Measurements from ENCODE around the gene ATXN7L1.

Gene ATXN7L1

DNA sequence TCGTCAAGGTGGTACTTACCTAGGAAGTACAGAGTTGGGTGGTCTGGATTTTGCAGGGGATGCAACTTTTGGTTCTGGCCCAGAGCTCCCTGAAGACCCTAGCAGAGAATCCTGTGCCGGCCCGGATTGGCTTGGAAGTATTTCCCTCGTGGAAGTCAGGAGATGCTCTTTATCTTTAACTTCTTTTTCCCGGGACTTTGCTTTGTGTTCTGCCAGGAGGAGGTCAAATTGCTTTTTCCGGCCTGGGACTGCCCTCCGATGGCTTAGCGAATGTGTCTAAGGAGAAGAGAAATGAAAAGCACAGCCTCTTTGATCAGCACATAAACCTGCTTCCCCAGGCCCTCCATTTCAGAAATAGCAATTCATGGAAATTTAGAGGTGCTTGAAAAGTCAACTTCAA is 238.1 kb downstream of the ATXN7L1 start:
- no peaks in the 10 kb centered on the region for H3K4me1 ChIP-seq (ENCODE audit: control insufficient read depth, insufficient read depth, low read length)
- H3K36me3 ChIP-seq (ENCODE audit: control insufficient read depth in 2 of 2, insufficient read depth in 1 of 2, low read length in 2 of 2) = peaks cover 0 to 12% of the 10 kb centered on the region in 2 experiments; a peak in 1 of 3 replicates
- TF ChIP-seq ZNF704 (tag by site-specific recombination; IDR thresholded peaks at IDR 0.05) = no peak
- no peak for TF ChIP-seq ZNF600 (tag by site-specific recombination; IDR thresholded peaks at IDR 0.05)
- no peaks in the 10 kb centered on the region for H3K9me3 ChIP-seq (ENCODE audit: control insufficient read depth, insufficient read depth, low read depth, low read length)
- H3K27ac ChIP-seq (ENCODE audit: extremely low read depth, low read depth, low read length) = no peak overlapping the region
- H3K4me3 ChIP-seq (ENCODE audit: low read depth, low read length) = no peak overlapping the region
- ChIA-PET POLR2A (no interaction called here), CTCF (no interaction called here)

DNA sequence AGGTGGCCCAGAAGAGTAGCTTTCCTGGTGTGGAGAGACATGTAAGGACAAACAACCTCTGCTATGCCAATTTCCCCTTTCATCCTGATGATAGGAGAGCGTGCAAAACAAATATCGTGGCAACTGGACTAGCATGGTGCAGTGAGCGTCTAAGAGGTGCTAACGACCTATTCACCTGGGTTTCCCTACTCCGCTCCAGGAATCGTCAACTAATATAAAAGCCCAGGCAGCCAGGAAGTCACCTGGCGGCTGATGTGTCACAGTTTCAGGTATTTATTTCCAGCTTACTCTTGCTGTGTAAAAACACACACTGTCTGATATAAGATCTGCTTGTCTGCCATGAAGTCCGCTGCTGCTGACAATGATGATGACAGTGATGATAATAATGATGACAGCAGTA is 238.6 kb downstream of the ATXN7L1 start:
- TF ChIP-seq ZNF837 (tag by site-specific recombination; IDR thresholded peaks at IDR 0.05) (no peak), MYNN (tag by site-specific recombination; IDR thresholded peaks at IDR 0.05; ENCODE audit: borderline replicate concordance) (no peak), HIC1 (tag by site-specific recombination; IDR thresholded peaks at IDR 0.05) (no peak), OSR2 (tag by site-specific recombination; IDR thresholded peaks at IDR 0.05) (no peak), ZBTB20 (tag by site-specific recombination; IDR thresholded peaks at IDR 0.05) (no peak), ZNF548 (tag by site-specific recombination; IDR thresholded peaks at IDR 0.05) (no peak), ZNF350 (tag by site-specific recombination; IDR thresholded peaks at IDR 0.05) (no peak), ZNF423 (tag by site-specific recombination; IDR thresholded peaks at IDR 0.05) (no peak), ZNF274 (IDR thresholded peaks at IDR 0.05; ENCODE audit: low read length) (no peak), ZNF274 (tag by site-specific recombination; IDR thresholded peaks at IDR 0.05; ENCODE audit: borderline replicate concordance) (no peak), ZNF157 (tag by site-specific recombination; IDR thresholded peaks at IDR 0.05) (no peak)
- CTCF ChIA-PET = no interaction called here
- POLR2A ChIA-PET = no interaction called here
- peaks cover 0 to 12% of the 10 kb centered on the region in 2 experiments; a peak in 1 of 3 replicates for H3K36me3 ChIP-seq (ENCODE audit: control insufficient read depth in 2 of 2, insufficient read depth in 1 of 2, low read length in 2 of 2)
- no peak overlapping the region for H3K4me3 ChIP-seq (ENCODE audit: low read depth, low read length)
- no peaks in the 10 kb centered on the region for H3K4me1 ChIP-seq (ENCODE audit: control insufficient read depth, insufficient read depth, low read length)
- H3K9me3 ChIP-seq (ENCODE audit: control insufficient read depth, insufficient read depth, low read depth, low read length) = no peaks in the 10 kb centered on the region
- no peak overlapping the region for H3K27ac ChIP-seq (ENCODE audit: extremely low read depth, low read depth, low read length)

GRCh38 chr7:105636982-105637381 is 239.4 kb downstream of the ATXN7L1 start:
- POLR2A ChIA-PET = no interaction called here
- Histone ChIP-seq H3K36me3 (ENCODE audit: control insufficient read depth in 2 of 2, insufficient read depth in 1 of 2, low read length in 2 of 2) (peaks cover 0 to 12% of the 10 kb centered on the region in 2 experiments; a peak in 1 of 3 replicates), H3K4me1 (ENCODE audit: control insufficient read depth, insufficient read depth, low read length) (no peaks in the 10 kb centered on the region), H3K27ac (ENCODE audit: extremely low read depth, low read depth, low read length) (no peak overlapping the region), H3K9me3 (ENCODE audit: control insufficient read depth, insufficient read depth, low read depth, low read length) (no peaks in the 10 kb centered on the region), H3K4me3 (ENCODE audit: low read depth, low read length) (no peak overlapping the region)
- CTCF ChIA-PET = no interaction called here
- TF ChIP-seq KLF9 (tag by site-specific recombination; IDR thresholded peaks at IDR 0.05; ENCODE audit: low read depth) (no peak), ZNF426 (tag by site-specific recombination; IDR thresholded peaks at IDR 0.05) (no peak), ZNF433 (tag by site-specific recombination; IDR thresholded peaks at IDR 0.05; ENCODE audit: low read depth) (no peak), ZNF19 (tag by site-specific recombination; IDR thresholded peaks at IDR 0.05; ENCODE audit: low read depth) (no peak), ZNF341 (tag by site-specific recombination; IDR thresholded peaks at IDR 0.05; ENCODE audit: low read depth) (no peak), CTCF (tag by site-specific recombination; IDR thresholded peaks at IDR 0.05) (no peak), HOXD13 (CRISPR knock-in tag; IDR thresholded peaks at IDR 0.05; ENCODE audit: borderline replicate concordance) (no peak), ZNF704 (tag by site-specific recombination; IDR thresholded peaks at IDR 0.05) (no peak), ZFP3 (tag by site-specific recombination; IDR thresholded peaks at IDR 0.05; ENCODE audit: low read depth) (no peak), MEIS1 (CRISPR knock-in tag; IDR thresholded peaks at IDR 0.05; ENCODE audit: borderline replicate concordance) (no peak), ZNF157 (tag by site-specific recombination; IDR thresholded peaks at IDR 0.05) (no peak), OSR2 (tag by site-specific recombination; IDR thresholded peaks at IDR 0.05) (no peak), ZNF140 (tag by site-specific recombination; IDR thresholded peaks at IDR 0.05) (no peak), ZBTB1 (tag by site-specific recombination; IDR thresholded peaks at IDR 0.05) (no peak), ZNF785 (tag by site-specific recombination; IDR thresholded peaks at IDR 0.05) (no peak), FEZF1 (tag by site-specific recombination; IDR thresholded peaks at IDR 0.05) (no peak), ZNF184 (tag by site-specific recombination; IDR thresholded peaks at IDR 0.05) (no peak)
- TF ChIP-seq, protein P1, sequence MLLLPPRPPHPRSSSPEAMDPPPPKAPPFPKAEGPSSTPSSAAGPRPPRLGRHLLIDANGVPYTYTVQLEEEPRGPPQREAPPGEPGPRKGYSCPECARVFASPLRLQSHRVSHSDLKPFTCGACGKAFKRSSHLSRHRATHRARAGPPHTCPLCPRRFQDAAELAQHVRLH (tag by site-specific recombination; IDR thresholded peaks at IDR 0.05) = no peak

Data from HEK293 (cell line).